Ectodermal cell (in vitro differentiated cells): ENCODE results near the gene HOXD3.
A peak's percentile ranks its signal among the peaks of the same experiment; 100 is the strongest.

Experiments
- H3K27ac ChIP-seq: 2 replicates; pipeline ENCODE4 v1.7.0; 2013; ENCODE audit warnings: mild to moderate bottlenecking, low read depth, low read length; ENCODE audit not compliant: insufficient read depth, poor library complexity, severe bottlenecking
- H3K27me3 ChIP-seq: 2 replicates; pipeline ENCODE4 v1.7.0; 2013; ENCODE audit warnings: mild to moderate bottlenecking, low read length; ENCODE audit not compliant: insufficient read depth, control insufficient read depth, poor library complexity, severe bottlenecking
- H3K36me3 ChIP-seq: one replicate; pipeline ENCODE4 v1.7.0; 2013; ENCODE audit warnings: low read length; ENCODE audit not compliant: control insufficient read depth, insufficient read depth
- H3K4me1 ChIP-seq: one replicate; pipeline ENCODE4 v1.7.0; 2013; ENCODE audit warnings: low read length; ENCODE audit not compliant: control insufficient read depth, insufficient read depth
- H3K4me3 ChIP-seq: 2 replicates; pipeline ENCODE4 v1.7.0; 2013; ENCODE audit warnings: low read depth, low read length, control low read depth; ENCODE audit not compliant: insufficient read depth
- H3K9me3 ChIP-seq: 2 replicates; pipeline ENCODE4 v1.7.0; 2013; ENCODE audit warnings: mild to moderate bottlenecking, low read length, moderate library complexity; ENCODE audit not compliant: control insufficient read depth
- WGBS, 2 experiments: methylation state at CpG; one replicate each; pipeline ENCODE4 v1.1.7; 2013; ENCODE audit warnings: missing lambda C conversion rate in 2 of 2; 5-methylcytosine and 5-hydroxymethylcytosine counted together

The HOXD3 gene

DNA sequence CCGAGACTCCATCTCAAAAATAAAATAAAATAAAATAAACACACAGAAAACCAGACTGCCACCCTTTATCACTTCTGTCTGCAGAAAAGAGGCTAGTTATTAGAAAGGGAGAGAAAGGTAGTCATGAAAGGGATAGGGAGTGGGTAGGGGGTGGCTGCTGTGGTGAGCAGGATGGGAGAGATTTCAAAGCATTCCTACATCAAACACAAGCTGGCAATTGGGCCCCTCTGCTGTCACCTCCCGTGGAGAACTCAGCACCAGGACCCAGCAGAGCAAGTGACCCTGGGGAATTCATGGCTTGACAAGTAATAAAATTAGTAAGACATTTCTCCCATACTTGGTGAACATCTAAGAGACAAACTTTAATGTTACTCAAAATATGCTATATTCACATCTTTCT, 27.6 kb downstream of the HOXD3 start:
- Histone ChIP-seq H3K4me3 (no peak overlapping the region), H3K4me1 (no peaks in the 10 kb centered on the region), H3K27me3 (peaks cover 100% of the 10 kb centered on the region), H3K36me3 (no peaks in the 10 kb centered on the region), H3K27ac (no peak overlapping the region), H3K9me3 (no peaks in the 10 kb centered on the region)
- WGBS, 2 experiments = 58 to 86% methylated on average over 2 of the region's 2 CpGs

DNA sequence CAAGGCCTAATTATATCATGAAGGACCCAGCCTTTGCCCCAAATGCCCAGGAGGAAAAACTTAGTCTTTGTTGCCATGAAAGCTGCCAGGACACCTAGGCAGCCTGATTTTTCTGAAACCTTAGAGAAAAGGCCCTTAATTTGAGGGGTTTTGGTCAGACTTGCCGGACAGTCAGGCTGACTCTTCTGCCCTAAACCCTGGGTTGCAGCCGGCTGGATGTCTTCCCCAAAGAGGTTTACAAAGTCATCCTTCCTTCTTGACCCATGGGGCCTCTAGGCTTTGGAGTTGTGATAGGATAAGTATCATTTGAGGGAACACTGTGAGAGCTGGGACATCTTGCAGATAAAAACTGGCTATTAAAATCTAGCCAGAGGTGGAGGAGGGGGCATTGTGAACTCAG, 28.9 kb downstream of the HOXD3 start:
- Histone ChIP-seq H3K36me3 (no peaks in the 10 kb centered on the region), H3K27ac (no peak overlapping the region), H3K4me1 (no peaks in the 10 kb centered on the region), H3K4me3 (no peak overlapping the region), H3K9me3 (no peaks in the 10 kb centered on the region), H3K27me3 (peaks cover 100% of the 10 kb centered on the region)
- WGBS, 2 experiments = 70 to 71% methylated on average over 2 of the region's 2 CpGs

- H3K36me3 ChIP-seq = no peaks in the 10 kb centered on the region
- H3K27ac ChIP-seq = no peak overlapping the region
- peaks cover 100% of the 10 kb centered on the region for H3K27me3 ChIP-seq
- H3K4me3 ChIP-seq = no peak overlapping the region
- no peaks in the 10 kb centered on the region for H3K4me1 ChIP-seq
- H3K9me3 ChIP-seq = no peaks in the 10 kb centered on the region
- 5 to 9% methylated on average over 13 of the region's 13 CpGs for WGBS, 2 experiments
These were observed 30.2 kb downstream of the HOXD3 start for GRCh38 chr2:176187200-176187898.

- H3K4me3 ChIP-seq = peak within 1 kb of the TSS; percentile 24
- WGBS, 2 experiments = 1 to 2% methylated on average over 68 of the region's 68 CpGs
- H3K36me3 ChIP-seq = no peaks in the 10 kb centered on the region
- no peak within 1 kb of the TSS for H3K27ac ChIP-seq
- H3K4me1 ChIP-seq = no peaks in the 10 kb centered on the region
- no peaks in the 10 kb centered on the region for H3K9me3 ChIP-seq
- peaks cover 100% of the 10 kb centered on the region for H3K27me3 ChIP-seq
These were observed 31.0 kb downstream of the HOXD3 start, which contains the start of gene HOXD1 for GRCh38 chr2:176187899-176188773. HOXD1 (plus strand) TSS chr2:176188668; CDS start chr2:176188802, 134 bp downstream.

- Histone ChIP-seq H3K9me3 (no peaks in the 10 kb centered on the region), H3K4me1 (no peaks in the 10 kb centered on the region), H3K36me3 (no peaks in the 10 kb centered on the region), H3K27me3 (peaks cover 100% of the 10 kb centered on the region), H3K4me3 (peak overlapping the region; percentile 24), H3K27ac (no peak overlapping the region)
- 2% methylated on average over 98 of the region's 98 CpGs for WGBS, 2 experiments
These were observed 31.9 kb downstream of the HOXD3 start for GRCh38 chr2:176188774-176189680.

DNA sequence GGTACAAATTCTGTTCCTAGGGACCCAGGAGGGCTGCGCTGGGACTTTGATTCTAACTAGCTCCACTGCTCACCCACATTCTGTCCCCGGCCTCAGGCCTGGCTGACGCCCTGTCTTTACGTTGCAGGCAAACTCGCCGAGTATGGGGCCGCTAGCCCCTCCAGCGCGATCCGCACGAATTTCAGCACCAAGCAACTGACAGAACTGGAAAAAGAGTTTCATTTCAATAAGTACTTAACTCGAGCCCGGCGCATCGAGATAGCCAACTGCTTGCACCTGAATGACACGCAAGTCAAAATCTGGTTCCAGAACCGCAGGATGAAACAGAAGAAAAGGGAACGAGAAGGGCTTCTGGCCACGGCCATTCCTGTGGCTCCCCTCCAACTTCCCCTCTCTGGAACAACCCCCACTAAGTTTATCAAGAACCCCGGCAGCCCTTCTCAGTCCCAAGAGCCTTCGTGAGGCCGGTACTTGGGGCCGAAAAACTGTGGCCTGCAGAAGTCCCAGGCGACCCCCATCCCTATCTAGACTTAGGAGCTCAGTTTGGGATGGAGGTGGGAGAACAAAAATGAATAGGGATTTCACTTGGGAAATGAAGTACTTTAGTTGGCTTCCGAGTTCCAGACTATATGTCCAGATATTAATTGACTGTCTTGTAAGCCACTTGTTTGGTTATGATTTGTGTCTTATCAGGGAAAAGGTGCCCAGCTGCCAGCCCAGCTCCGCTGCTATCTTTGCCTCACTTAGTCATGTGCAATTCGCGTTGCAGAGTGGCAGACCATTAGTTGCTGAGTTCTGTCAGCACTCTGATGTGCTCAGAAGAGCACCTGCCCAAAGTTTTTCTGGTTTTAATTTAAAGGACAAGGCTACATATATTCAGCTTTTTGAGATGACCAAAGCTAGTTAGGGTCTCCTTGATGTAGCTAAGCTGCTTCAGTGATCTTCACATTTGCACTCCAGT, 32.9 kb downstream of the HOXD3 start:
- Histone ChIP-seq H3K4me3 (no peak overlapping the region), H3K36me3 (no peaks in the 10 kb centered on the region), H3K27me3 (peaks cover 100% of the 10 kb centered on the region), H3K27ac (no peak overlapping the region), H3K4me1 (no peaks in the 10 kb centered on the region), H3K9me3 (no peaks in the 10 kb centered on the region)
- WGBS, 2 experiments = 7 to 12% methylated on average over 28 of the region's 28 CpGs

DNA sequence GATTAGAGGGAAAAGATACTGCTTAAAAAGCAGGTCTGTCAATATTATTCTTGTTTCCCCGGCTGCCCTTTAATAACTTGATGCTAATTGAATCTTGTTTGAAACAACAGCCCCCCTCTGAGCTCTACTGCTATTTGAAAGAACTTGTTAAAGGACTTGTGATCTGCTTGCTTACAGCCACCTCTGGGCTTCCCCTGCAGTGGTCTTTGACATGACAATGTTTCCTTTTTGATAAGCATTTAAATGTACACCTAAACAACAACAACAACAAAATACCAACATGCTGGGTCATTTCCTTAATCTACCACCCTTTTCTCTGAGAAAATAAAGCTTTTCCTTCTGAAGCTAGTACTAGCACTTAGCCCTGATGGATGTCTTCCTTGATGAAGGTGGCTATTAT, 35.2 kb downstream of the HOXD3 start:
- peaks cover 92% of the 10 kb centered on the region for H3K27me3 ChIP-seq
- H3K27ac ChIP-seq = no peak overlapping the region
- no peak overlapping the region for H3K4me3 ChIP-seq
- H3K4me1 ChIP-seq = no peaks in the 10 kb centered on the region
- no peaks in the 10 kb centered on the region for H3K36me3 ChIP-seq
- WGBS, 2 experiments = 0% methylated on average over 1 of the region's 1 CpG
- H3K9me3 ChIP-seq = no peaks in the 10 kb centered on the region

- H3K27ac ChIP-seq = no peak overlapping the region
- WGBS, 2 experiments = 20 to 38% methylated on average over 1 of the region's 1 CpG
- H3K9me3 ChIP-seq = no peaks in the 10 kb centered on the region
- peaks cover 85% of the 10 kb centered on the region for H3K27me3 ChIP-seq
- H3K4me3 ChIP-seq = no peak overlapping the region
- H3K4me1 ChIP-seq = no peaks in the 10 kb centered on the region
- no peaks in the 10 kb centered on the region for H3K36me3 ChIP-seq
These were observed 35.9 kb downstream of the HOXD3 start for GRCh38 chr2:176193048-176193447.

- no peak overlapping the region for H3K27ac ChIP-seq
- H3K36me3 ChIP-seq = no peaks in the 10 kb centered on the region
- H3K27me3 ChIP-seq = peaks cover 25% of the 10 kb centered on the region
- H3K4me3 ChIP-seq = no peak overlapping the region
- H3K4me1 ChIP-seq = no peaks in the 10 kb centered on the region
- H3K9me3 ChIP-seq = no peaks in the 10 kb centered on the region
These were observed 42.8 kb downstream of the HOXD3 start for GRCh38 chr2:176199902-176200301.
